ENCODE measurements around the gene ITGB2. TPM values are rescaled to one million over a fixed set of nuclear protein-coding genes. Genes with fewer than 3 reads are reported as not detected.

ITGB2 gene
- total and polyA plus RNA-seq, 12 donors = 6.3 to 249 (median 98.9) TPM

DNA sequence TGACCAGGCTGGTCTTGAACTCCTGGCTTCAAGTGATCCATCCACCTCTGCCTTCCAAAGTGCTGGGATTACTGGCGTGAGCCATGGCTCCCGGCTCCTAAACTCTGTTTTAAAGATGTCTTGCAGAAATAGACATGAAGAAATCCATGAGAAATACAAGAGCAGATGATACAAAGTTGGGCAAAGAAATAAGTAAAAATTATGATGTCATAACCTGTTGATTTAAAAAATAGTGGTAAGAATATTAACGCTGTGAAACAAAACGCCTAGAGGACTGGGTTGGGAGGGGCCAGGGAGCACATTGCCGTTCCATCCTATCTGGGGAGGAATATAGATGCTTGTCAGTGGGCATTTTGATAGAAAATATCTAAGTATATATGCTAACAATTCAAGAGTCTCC lies 1.2 kb upstream of the ITGB2 start:
- no peak overlapping the region for H3K4me3 ChIP-seq
- no peaks in the 10 kb centered on the region for H3K36me3 ChIP-seq (replicated peaks in 1 of 2)
- DNase-seq = no peak
- TF ChIP-seq, protein P1, sequence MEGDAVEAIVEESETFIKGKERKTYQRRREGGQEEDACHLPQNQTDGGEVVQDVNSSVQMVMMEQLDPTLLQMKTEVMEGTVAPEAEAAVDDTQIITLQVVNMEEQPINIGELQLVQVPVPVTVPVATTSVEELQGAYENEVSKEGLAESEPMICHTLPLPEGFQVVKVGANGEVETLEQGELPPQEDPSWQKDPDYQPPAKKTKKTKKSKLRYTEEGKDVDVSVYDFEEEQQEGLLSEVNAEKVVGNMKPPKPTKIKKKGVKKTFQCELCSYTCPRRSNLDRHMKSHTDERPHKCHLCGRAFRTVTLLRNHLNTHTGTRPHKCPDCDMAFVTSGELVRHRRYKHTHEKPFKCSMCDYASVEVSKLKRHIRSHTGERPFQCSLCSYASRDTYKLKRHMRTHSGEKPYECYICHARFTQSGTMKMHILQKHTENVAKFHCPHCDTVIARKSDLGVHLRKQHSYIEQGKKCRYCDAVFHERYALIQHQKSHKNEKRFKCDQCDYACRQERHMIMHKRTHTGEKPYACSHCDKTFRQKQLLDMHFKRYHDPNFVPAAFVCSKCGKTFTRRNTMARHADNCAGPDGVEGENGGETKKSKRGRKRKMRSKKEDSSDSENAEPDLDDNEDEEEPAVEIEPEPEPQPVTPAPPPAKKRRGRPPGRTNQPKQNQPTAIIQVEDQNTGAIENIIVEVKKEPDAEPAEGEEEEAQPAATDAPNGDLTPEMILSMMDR (IDR thresholded peaks at IDR 0.05) = no peak
- TF ChIP-seq POLR2A (IDR thresholded peaks at IDR 0.05) = no peak
- intact Hi-C loops (cut with DNase I) = no loop called here
- H3K9me3 ChIP-seq (replicated peaks in 1 of 3) = no peaks in the 10 kb centered on the region
- H3K4me1 ChIP-seq (replicated peaks in 1 of 2) = peaks cover 0 to 7% of the 10 kb centered on the region in 2 donors
- no peak overlapping the region for H3K27ac ChIP-seq
- peaks cover 26% of the 10 kb centered on the region for H3K27me3 ChIP-seq
- WGBS, 4 donors = 71 to 76% (median 73%) methylated on average over 5 of the region's 5 CpGs

DNA sequence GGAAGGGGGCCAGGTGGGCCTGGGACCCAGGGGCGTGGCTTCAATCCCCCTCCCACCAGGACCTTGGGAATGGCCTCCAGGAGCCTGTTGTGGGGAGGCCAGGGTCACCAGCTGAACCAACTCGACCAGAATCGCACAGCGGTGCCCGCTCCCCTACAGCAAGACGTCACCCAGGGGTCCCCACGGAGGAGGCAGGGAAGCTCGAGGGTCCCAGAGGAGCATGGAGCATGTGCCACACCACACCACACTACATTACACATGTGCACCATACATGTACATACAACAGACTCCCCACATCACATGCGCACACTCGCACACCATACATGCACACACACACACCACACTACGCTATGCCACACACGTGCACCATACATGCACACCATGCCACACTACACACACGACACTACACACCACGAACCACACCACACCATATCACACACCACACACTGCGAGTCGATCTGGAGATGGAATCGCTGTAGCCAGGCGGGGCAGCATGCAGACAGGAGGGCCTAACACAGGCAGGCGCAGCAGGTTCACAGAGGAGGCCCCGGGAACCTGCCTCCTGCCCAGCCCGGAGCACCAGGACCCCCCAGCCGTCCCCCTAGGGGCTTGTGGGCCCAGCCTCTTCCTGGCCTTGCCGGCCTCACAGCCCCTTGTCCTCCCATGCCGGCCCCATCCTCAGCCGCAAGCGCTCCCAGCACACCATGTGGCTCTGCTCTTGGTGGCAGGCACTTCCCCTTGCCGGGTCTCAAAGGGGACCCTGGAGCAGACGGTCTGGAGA lies 596 bp downstream of the ITGB2 start:
- TF ChIP-seq POLR2A (IDR thresholded peaks at IDR 0.05) = no peak
- TF ChIP-seq, protein P1 (IDR thresholded peaks at IDR 0.05) = no peak
- no peak for DNase-seq
- H3K4me1 ChIP-seq (replicated peaks in 1 of 2) = peaks cover 0 to 7% of the 10 kb centered on the region in 2 donors
- peak overlapping the region in 2 of 5 donors; percentile 38 to 63 for H3K27ac ChIP-seq
- H3K9me3 ChIP-seq (replicated peaks in 1 of 3) = no peaks in the 10 kb centered on the region
- intact Hi-C loops (cut with DNase I) = no loop called here
- H3K4me3 ChIP-seq = peak overlapping the region in 1 of 4 donors; percentile 40
- no peaks in the 10 kb centered on the region for H3K36me3 ChIP-seq (replicated peaks in 1 of 2)
- 50 to 73% (median 53%) methylated on average over 6 to 28 of the region's 28 CpGs for WGBS, 4 donors
- peaks cover 19% of the 10 kb centered on the region for H3K27me3 ChIP-seq

DNA sequence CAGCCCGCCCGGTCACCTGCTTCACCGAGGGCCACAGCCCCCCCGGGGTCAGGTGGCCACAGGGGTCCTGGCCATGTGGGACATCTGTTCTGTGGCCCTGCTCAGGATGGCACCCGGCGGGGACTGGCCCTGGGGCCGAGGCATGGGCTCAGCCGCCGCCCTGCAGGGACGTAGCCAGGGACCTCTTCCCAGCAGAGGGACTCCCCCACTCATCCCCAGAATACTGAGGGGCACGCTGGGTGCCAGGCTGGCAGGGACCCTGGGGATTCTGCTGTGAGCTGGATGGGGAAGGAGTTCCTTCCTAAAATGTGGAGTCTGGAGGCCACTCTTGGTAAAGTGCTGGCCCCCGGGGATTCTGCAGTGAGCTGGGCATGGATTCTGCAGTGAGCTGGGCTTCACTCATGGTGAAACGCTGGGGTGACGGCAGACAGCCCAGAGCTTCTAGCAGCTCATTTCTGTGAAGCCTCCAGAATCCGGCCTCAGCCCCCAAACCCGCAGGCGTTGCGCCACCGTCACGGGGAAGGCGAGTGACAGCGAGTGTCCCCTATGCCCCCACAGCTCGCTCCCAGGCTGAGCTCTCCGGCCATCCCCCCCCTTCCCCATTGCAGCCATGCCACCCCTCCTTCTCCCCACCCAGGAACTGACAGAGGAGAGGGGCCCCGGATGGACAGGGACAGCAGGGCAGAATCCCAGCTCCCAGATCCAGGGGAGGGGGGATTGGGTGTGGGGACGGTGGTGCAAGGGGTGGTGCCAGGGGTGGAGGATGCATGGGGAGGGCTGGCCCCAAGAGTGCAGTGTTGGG lies 1.4 kb downstream of the ITGB2 start:
- Histone ChIP-seq H3K4me3 (peak overlapping the region in 1 of 4 donors; percentile 40), H3K27ac (no peak overlapping the region), H3K9me3 (replicated peaks in 1 of 3) (no peaks in the 10 kb centered on the region), H3K27me3 (peaks cover 19% of the 10 kb centered on the region), H3K4me1 (replicated peaks in 1 of 2) (peaks cover 0 to 4% of the 10 kb centered on the region in 2 donors), H3K36me3 (replicated peaks in 1 of 2) (no peaks in the 10 kb centered on the region)
- intact Hi-C loops (cut with DNase I) = no loop called here
- TF ChIP-seq, protein P1 (IDR thresholded peaks at IDR 0.05) = no peak
- no peak for TF ChIP-seq POLR2A (IDR thresholded peaks at IDR 0.05)
- no peak for DNase-seq
- WGBS, 4 donors = 31 to 47% (median 37%) methylated on average over 5 to 22 of the region's 26 CpGs

DNA sequence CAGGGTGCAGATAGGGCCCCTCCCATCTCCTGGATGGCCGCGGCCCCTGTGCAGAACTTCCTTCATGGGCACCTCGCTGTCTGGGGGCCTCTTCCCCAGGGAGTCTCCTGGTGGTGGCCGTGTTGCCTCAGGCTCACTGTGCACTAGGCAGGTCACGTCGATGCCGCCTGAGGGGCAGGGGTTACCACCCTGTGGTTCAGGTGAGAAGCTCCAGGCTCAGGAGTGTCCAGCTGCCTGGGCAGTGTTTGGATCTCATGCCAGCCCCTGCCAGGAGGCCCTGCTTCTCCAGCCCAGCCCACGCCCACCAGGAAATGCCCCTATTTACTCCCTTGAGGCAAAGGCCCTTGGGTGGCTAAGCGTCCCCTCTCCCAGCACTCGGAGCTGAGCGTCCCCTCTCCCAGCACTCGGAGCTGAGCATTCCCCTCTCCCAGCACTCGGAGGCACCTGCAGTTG lies 2.1 kb downstream of the ITGB2 start:
- Histone ChIP-seq H3K27ac (no peak overlapping the region), H3K36me3 (replicated peaks in 1 of 2) (no peaks in the 10 kb centered on the region), H3K9me3 (replicated peaks in 1 of 3) (no peaks in the 10 kb centered on the region), H3K4me3 (no peak overlapping the region), H3K4me1 (replicated peaks in 1 of 2) (peaks cover 0 to 8% of the 10 kb centered on the region in 2 donors), H3K27me3 (peaks cover 19% of the 10 kb centered on the region)
- DNase-seq = no peak
- no peak for TF ChIP-seq POLR2A (IDR thresholded peaks at IDR 0.05)
- TF ChIP-seq, protein P1 (IDR thresholded peaks at IDR 0.05) = no peak
- 12 to 71% (median 44%) methylated on average over 5 to 13 of the region's 13 CpGs for WGBS, 4 donors
- intact Hi-C loops (cut with DNase I) = no loop called here
